ENCODE data around the gene HNF1A. TPM values are rescaled to one million over a fixed set of nuclear protein-coding genes. Genes with fewer than 3 reads are reported as not detected.

HNF1A gene
- total RNA-seq, 1 experiment from 2014 or later = not detected

DNA sequence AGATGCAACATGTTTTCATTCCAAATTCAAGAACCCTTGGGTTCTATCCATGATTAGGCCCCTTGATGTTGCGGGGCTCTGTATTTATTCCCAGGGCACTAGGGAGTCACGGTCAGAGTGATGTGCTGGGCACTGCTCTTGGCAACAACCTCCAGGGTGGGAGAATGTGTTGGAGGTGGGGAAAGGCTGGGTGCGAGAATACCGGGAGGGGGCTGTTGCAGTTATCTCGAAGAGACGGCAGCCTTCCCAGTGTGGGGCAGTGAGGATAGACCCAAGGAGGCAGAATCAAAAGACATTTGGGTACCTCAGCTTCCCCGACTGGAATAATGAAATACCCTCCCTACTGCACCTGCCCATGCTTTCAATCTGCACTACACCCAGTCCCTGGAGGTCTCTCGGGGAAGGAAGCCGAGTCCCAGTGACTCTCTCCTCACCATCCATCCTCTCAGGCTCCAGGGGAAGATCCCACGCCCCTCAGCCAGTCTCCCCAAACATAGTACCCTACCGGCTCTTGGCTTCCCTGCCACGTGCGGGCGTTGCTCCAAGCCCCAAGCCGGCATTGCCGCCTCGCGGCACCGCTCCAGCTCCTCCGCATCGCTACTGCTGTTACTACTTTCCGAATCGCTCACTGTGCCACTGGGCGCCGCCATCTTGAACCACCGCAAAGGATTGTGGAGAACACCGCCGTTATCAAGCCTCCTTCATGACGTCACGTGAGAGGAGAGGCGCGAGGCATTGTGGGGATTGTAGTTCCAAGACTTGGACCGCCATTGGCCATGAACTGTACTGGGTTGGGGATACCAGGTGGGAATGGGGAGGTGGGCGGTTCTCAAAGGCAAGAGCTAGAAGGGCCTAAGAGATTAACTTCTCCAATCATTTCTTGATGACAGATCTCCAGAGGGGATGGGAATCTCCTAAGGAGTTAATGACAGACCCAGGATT, 37.8 kb downstream of the HNF1A start, which contains the start of gene C12orf43:
TSS of gene C12orf43 (minus strand) at position 663 of the 942 bp plus-strand sequence. CDS start at position 650, 13 bp downstream.
- no peaks in the 10 kb centered on the region for H3K9me3 ChIP-seq
- DNase-seq = peak; percentile 89
- peak within 1 kb of the TSS; percentile 90 for H3K4me3 ChIP-seq
- no peaks in the 10 kb centered on the region for H3K27me3 ChIP-seq
- H3K36me3 ChIP-seq = no peaks in the 10 kb centered on the region

DNA sequence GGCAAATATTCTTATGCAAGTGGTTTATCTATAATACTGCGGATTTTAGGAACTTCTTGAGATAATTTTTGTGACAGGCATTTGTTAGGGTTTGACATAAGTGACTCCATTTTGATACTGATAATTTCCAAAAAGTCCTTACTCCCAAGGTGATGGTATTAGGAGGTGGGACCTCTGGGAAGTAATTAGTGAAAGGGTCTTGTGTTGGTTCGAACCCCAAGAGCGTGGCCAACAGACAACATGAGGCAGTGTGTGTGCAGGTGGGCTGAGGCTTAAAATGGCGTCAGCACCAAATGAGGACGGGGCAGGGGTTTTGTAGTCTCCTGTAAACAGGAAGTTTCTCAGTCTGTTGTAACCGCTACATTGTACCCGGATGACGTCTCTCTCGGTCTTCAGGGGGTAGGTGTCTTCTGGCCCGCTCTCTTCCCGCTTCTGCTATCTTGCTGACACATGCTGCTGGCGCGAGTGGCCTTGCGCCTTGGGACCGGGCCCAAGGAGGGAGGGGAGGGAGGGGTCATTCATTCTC, 39.7 kb downstream of the HNF1A start:
- no peaks in the 10 kb centered on the region for H3K27me3 ChIP-seq
- H3K36me3 ChIP-seq = no peaks in the 10 kb centered on the region
- no peak overlapping the region for H3K4me3 ChIP-seq
- no peaks in the 10 kb centered on the region for H3K9me3 ChIP-seq
- DNase-seq = no peak

- Histone ChIP-seq H3K27me3 (no peaks in the 10 kb centered on the region), H3K4me3 (no peak overlapping the region), H3K36me3 (no peaks in the 10 kb centered on the region), H3K9me3 (no peaks in the 10 kb centered on the region)
- DNase-seq = no peak
Observed at GRCh38 chr12:121018860-121019617, 40.7 kb downstream of the HNF1A start.

DNA sequence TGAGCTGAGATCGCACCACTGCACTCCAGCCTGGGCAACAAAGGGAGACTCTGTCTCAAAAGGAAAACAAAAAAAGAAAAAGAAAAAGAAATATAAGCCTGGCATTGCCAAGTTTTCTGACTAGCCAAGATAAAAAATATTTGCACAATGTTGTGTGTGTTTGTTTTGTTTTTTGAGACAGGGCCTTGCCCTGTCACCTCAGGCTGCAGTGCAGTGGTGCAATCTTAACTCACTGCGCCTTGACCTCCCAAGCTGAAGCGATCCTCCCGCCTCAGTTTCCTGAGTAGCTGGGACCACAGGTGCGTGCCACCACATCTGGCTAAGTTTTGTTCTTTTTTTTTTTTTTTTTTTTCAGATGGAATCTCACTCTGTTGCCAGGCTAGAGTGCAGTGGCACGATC, 43.4 kb downstream of the HNF1A start:
- H3K9me3 ChIP-seq = no peaks in the 10 kb centered on the region
- H3K36me3 ChIP-seq = no peaks in the 10 kb centered on the region
- no peak for DNase-seq
- H3K4me3 ChIP-seq = no peak overlapping the region
- H3K27me3 ChIP-seq = no peaks in the 10 kb centered on the region

DNA sequence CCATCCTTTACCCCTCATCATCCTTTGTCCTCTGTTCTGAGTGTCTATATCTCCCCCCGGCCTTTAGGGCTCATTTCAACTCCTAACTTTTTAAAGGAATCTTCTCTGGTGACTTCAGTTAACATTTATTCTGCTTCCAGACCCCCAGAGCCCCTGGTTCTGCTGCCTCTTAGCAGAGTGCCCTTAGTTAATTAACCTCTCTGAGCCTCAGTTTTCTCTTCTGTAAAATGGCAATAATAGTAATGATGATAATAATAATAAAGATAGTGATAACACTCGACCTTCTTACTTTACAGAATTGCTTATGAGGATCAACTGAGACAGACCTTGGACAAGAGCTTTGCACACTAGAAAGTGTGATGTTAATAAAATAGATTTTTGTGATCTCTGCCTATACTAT, 44.4 kb downstream of the HNF1A start:
- Histone ChIP-seq H3K27me3 (no peaks in the 10 kb centered on the region), H3K4me3 (no peak overlapping the region), H3K36me3 (no peaks in the 10 kb centered on the region), H3K9me3 (no peaks in the 10 kb centered on the region)
- DNase-seq = no peak

- Histone ChIP-seq H3K36me3 (no peaks in the 10 kb centered on the region), H3K9me3 (no peaks in the 10 kb centered on the region), H3K4me3 (no peak overlapping the region), H3K27me3 (no peaks in the 10 kb centered on the region)
- no peak for DNase-seq
Observed at GRCh38 chr12:121023799-121024198, 45.5 kb downstream of the HNF1A start.

DNA sequence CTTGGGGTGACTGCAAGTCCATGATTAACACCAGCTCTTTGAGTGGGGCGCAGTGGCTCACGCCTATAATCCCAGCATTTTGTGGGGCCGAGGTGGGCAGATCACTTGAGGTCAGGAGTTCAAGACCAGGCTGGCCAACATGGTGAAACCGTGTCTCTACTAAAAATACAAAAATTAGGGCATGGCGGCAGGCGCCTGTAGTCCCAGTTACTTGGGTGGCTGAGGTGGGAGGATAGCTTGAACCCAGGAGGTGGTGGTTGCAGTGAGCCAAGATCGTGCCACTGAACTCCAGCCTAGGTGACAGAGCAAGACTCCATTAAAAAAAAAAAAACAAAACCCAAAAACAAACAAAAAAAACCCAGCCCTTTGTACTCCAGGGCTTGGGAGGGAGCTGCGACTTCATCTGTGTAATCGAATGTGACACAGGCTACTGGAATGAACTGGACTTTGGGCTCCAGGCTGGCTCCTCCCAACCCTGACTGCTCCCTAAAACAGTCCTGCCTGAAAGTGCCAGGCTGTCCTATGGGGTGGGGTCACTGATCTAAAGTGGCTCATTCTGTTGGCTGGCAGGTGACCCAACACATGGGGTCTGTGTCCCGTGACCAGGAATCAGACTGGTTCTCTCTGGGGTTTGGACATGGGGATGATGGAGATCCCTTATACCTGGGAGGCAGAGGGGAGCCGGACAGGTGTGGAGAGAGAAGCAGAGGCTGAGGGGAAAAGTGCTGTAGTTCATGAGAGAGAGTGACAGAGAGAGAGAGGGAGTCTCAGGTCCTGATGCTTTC, 47.3 kb downstream of the HNF1A start:
- Histone ChIP-seq H3K27me3 (no peaks in the 10 kb centered on the region), H3K36me3 (no peaks in the 10 kb centered on the region), H3K9me3 (no peaks in the 10 kb centered on the region), H3K4me3 (no peak overlapping the region)
- DNase-seq = no peak

GRCh38 chr12:121026274-121027045, 48.1 kb downstream of the HNF1A start:
- no peaks in the 10 kb centered on the region for H3K27me3 ChIP-seq
- H3K36me3 ChIP-seq = no peaks in the 10 kb centered on the region
- H3K4me3 ChIP-seq = no peak overlapping the region
- DNase-seq = no peak
- no peaks in the 10 kb centered on the region for H3K9me3 ChIP-seq

DNA sequence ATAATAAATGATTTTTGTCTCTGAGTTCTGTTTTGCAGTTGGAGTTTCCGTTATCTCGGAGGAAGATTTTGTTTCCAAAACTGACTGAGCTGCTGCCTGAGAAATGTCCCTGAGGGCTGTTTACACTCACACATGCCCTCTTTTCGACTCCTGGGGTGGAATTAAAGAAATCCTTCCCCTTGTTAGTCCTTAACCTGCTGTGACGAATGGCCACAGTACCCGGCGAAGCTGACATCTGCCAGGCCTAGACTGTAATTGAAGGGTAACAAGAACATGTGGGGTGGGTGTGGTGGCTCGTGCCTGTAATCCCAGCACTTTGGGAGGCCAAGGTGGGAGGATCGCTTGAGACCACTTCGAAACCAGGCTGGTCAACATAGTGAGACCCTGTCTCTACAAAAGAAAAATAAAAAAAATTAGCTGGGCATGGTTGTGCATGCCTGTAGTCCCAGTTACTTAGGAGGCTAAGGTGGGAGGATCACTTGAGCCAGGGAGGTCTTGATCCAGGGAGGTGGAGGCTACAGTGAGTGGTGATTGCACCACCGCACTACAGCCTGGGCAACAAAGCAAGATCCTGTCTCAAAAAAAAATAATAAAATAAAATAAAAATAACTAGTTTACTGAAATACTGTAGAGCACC, 52.4 kb downstream of the HNF1A start:
- no peaks in the 10 kb centered on the region for H3K27me3 ChIP-seq
- no peaks in the 10 kb centered on the region for H3K9me3 ChIP-seq
- no peaks in the 10 kb centered on the region for H3K36me3 ChIP-seq
- no peak overlapping the region for H3K4me3 ChIP-seq
- no peak for DNase-seq

DNA sequence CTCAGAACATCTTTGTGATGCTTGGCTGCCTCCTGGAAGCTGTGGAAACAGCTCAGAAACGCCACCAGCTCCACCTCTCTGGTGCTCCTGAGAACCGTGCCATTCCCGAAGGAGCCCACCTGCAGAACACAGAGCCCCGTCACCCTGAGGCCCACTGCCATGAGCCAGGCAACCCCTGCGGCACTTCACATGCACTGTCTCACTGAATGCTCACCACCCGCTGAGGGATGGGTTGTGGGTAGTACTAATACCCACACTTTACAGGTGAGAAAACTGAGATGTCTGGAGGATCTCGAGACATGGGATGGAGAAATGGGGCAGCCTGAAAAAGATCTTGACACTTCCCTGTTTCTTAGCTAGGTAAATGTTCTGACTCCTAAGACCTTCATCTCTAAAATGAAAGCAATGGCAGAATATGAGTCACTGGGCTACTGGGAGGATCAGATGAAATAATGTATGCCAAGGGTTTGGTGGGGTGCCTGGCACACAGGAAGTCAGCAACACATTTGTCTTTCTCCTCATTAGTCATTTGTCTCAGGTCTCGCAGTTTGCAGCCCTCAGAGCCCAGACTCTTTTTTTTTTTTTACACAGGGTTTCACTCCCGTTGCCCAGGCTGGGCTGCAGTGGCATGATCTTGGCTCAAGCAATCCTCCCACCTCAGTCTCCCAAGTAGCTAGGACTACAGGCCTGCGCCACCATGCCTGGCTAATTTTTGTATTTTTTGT, 55.4 kb downstream of the HNF1A start:
- Histone ChIP-seq H3K27me3 (no peaks in the 10 kb centered on the region), H3K9me3 (no peaks in the 10 kb centered on the region), H3K36me3 (no peaks in the 10 kb centered on the region), H3K4me3 (no peak overlapping the region)
- peak; percentile 88 for DNase-seq

GRCh38 chr12:121034616-121035305, 56.4 kb downstream of the HNF1A start:
- Histone ChIP-seq H3K9me3 (no peaks in the 10 kb centered on the region), H3K4me3 (no peak overlapping the region), H3K27me3 (no peaks in the 10 kb centered on the region), H3K36me3 (no peaks in the 10 kb centered on the region)
- DNase-seq = peak; percentile 30

- peak; percentile 50 for DNase-seq
Observed at GRCh38 chr12:121036810-121037326, 58.5 kb downstream of the HNF1A start.

DNA sequence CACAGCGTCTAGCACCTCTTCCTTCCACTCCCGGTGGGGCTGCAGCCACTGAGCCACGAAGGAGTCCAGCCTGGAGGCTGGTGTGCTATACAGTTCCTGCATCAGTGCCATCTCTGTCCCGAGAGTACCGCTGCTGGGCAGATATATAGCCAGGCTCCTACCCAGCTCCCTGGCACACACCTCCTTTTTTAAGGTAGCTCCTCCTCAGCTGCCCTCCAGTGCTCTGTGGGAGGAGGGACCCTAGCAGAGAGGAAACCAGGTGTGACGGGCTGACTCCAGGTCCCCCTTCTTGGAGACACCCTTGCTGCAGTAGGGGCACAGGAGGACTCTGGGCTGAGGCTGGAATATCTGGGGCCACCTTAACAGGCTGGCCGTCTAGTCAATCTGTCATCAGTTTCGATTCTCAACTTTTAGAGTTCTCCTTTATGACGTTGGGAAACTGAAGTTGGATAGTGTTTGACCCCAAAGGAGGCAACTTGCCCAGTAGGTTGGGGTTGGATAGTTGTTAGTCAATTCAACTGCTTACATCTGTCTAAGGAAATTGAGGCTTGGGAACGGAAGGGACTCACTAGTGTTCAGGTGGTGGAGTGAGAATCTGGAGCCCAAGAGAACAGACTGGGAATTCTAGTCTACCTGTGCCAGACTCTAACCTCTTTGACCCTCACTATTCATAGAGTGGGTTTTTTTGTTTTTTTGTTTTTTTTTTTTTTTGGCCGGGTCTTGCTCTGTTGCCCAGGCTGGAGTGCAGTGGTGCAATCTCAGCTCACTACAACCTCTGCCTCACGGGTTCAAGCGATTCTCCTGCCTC, 60.7 kb downstream of the HNF1A start, which contains the start of gene OASL:
TSS of gene OASL (minus strand) at position 386 of the 808 bp plus-strand sequence. CDS start at position 111, 275 bp downstream.
- no peaks in the 10 kb centered on the region for H3K36me3 ChIP-seq
- no peaks in the 10 kb centered on the region for H3K9me3 ChIP-seq
- no peaks in the 10 kb centered on the region for H3K27me3 ChIP-seq
- peak within 1 kb of the TSS; percentile 41 for H3K4me3 ChIP-seq
- peak; percentile 57 for DNase-seq

More at GRCh38 chr12:121036810-121037326, 58.5 kb downstream of the HNF1A start:
- Histone ChIP-seq H3K27me3 (no peaks in the 10 kb centered on the region), H3K4me3 (no peak overlapping the region), H3K9me3 (no peaks in the 10 kb centered on the region), H3K36me3 (no peaks in the 10 kb centered on the region)

Measured in MG63 (cell line).